ENCODE measurements around the gene PDGFC. TPM values are rescaled to one million over a fixed set of nuclear protein-coding genes. Genes with fewer than 3 reads are reported as not detected.

The PDGFC gene, protein sequence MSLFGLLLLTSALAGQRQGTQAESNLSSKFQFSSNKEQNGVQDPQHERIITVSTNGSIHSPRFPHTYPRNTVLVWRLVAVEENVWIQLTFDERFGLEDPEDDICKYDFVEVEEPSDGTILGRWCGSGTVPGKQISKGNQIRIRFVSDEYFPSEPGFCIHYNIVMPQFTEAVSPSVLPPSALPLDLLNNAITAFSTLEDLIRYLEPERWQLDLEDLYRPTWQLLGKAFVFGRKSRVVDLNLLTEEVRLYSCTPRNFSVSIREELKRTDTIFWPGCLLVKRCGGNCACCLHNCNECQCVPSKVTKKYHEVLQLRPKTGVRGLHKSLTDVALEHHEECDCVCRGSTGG
- 81.4 and 106 TPM in 2 replicates for total RNA-seq

DNA sequence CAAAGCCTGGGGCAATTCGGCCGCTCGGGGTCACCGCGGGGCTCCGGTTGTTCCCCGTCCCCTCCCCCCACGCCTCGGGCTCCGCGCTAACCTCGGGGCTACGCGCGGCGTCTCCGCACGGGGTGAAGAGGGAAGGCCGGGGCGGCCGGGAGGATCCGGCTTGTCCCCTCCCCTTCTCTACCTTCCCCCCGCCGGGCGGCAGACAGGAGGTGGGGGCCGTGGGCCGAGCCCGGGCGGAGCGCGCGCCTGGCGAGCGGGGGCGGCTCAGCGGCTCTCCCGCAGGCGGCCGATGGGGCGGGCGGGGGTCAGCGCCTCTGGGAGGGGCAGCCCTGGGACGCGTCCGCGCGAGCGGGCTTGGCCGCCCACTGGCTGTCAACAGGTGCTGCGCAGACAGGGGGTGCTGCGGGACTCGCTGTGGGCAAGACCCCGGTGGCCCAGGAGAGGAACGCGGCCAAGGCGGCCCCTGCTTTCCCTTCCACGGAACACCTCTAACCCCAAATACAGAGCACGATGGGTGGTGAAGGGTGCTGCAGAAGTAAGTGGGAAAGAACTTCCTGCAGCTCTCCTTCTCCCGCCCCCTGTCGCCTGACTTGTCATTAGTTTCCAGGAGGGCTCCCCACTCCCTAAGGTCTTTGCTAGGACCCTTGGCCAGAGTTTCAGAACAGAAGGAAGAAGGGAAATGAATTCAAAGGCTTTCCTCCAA is at the start of gene PDGFC:
TSS of gene PDGFC (minus strand) at position 124 of the 703 bp plus-strand sequence. CDS start 896 bp downstream, outside the sequence.

Small RNA genes within 50 kb of the gene (small RNA-seq; reads per million reads assigned to genes)
- not detected for gene AC092608.2

Other genes starting within 250 kb of the PDGFC start
- 14.2 and 16.2 TPM in 2 replicates for gene GLRB, start 104.4 kb upstream of the PDGFC start, total RNA-seq
- 0.22 TPM in 1 of 2 replicates, not detected in the other for gene GRIA2, start 248.9 kb upstream of the PDGFC start, total RNA-seq